ENCODE measurements around the gene IGF2BP3. TPM values are rescaled to one million over a fixed set of nuclear protein-coding genes. Genes with fewer than 3 reads are reported as not detected.

IGF2BP3 gene
- total and polyA plus RNA-seq, 10 of the 15 experiments (the other 5 are each of a cell fraction or from before 2014, with no cell fraction given), result 4.6 to 61.2 (median 36.9) TPM

GRCh38 chr7:23469150-23469960 lies 936 bp downstream of the IGF2BP3 start:
- FAIRE-seq (no peak), DNase-seq (ENCODE audit: low read depth, low spot score) (no peak), ATAC-seq (peak; percentile 7)
- H3K4me1 ChIP-seq (ENCODE audit: control insufficient read depth, insufficient read depth, low read length), result peaks cover 7% of the 10 kb centered on the region
- H3K9me3 ChIP-seq (replicated peaks; ENCODE audit: control insufficient read depth, insufficient read depth, low read length), result no peaks in the 10 kb centered on the region
- no TSS peak for BruUV-seq (replicated peaks)
- H3K4me3 ChIP-seq, result peak overlapping the region; percentile 96
- in situ Hi-C loops (cut with MboI) (no loop called here), intact Hi-C loops (cut with micrococcal nuclease; ENCODE audit: unreplicated experiment) (no loop called here)
- peak overlapping the region; percentile 60 for H3K4me2 ChIP-seq (ENCODE audit: control insufficient read depth, insufficient read depth)
- ChIA-PET SMC1A (ENCODE audit: uncharacterized antibody, unreplicated experiment) (interaction anchor here (0.7 to 1.4 kb wide), 4 partner anchors 10 to 111 kb away, joined by 3 to 7 read pairs (median 4); no protein-coding TSS in a partner anchor), POLR2A (interaction anchor here (0.5 to 2.3 kb wide), 9 partner anchors 20 to 132 kb away, joined by 3 to 8 read pairs (median 5); no protein-coding TSS in a partner anchor), RAD21 (ENCODE audit: unreplicated experiment) (interaction anchor here (1.0 to 1.9 kb wide), 4 partner anchors 24 to 111 kb away, joined by 3 to 9 read pairs (median 3); no protein-coding TSS in a partner anchor), CTCF (interaction anchor here (0.8 to 1.2 kb wide), 6 partner anchors 24 to 113 kb away, joined by 3 read pairs; no protein-coding TSS in a partner anchor)
- no peaks in the 10 kb centered on the region for H3K27me3 ChIP-seq (replicated peaks in 1 of 2; ENCODE audit: control insufficient read depth in 2 of 2, insufficient read depth in 2 of 2, low read length in 1 of 2)
- peak overlapping the region; percentile 48 for H2AFZ ChIP-seq (ENCODE audit: control insufficient read depth, low read depth, low read length)
- peak overlapping the region; percentile 96 for H3K9ac ChIP-seq (ENCODE audit: control insufficient read depth, insufficient read depth, low read length)
- H4K20me1 ChIP-seq (ENCODE audit: control insufficient read depth, insufficient read depth), result no peaks in the 10 kb centered on the region
- H3K36me3 ChIP-seq (ENCODE audit: control insufficient read depth in 2 of 2, insufficient read depth in 2 of 2, low read length in 1 of 2), result no peaks in the 10 kb centered on the region
- peaks cover 89% of the 10 kb centered on the region for H3K79me2 ChIP-seq (ENCODE audit: control insufficient read depth, insufficient read depth, low read length)
- 2% methylated on average over 77 of the region's 91 CpGs for WGBS (ENCODE audit: insufficient coverage, insufficient replicate concordance, low lambda C conversion rate, missing lambda C conversion rate)
- peak overlapping the region; percentile 94 for H3K27ac ChIP-seq (ENCODE audit: control insufficient read depth, insufficient read depth)
- no peak for TF ChIP-seq MYB (IDR thresholded peaks at IDR 0.05; ENCODE audit: borderline replicate concordance, low read depth, low read length)
- no peak for TF ChIP-seq E2F8 (IDR thresholded peaks at IDR 0.05; ENCODE audit: low read depth, partially characterized antibody)
- no peak for TF ChIP-seq ZBTB33 (IDR thresholded peaks at IDR 0.05)
- no peak for TF ChIP-seq RAD51 (IDR thresholded peaks at IDR 0.05)
- TF ChIP-seq SMC3 (IDR thresholded peaks at IDR 0.05; ENCODE audit: borderline replicate concordance, low read length), result no peak
- TF ChIP-seq ZNF592 (IDR thresholded peaks at IDR 0.05), result no peak
- TF ChIP-seq JUND (IDR thresholded peaks at IDR 0.05; ENCODE audit: low read depth, low read length), result no peak
- no peak for TF ChIP-seq ZNF622 (IDR thresholded peaks at IDR 0.05)
- no peak for TF ChIP-seq EED (IDR thresholded peaks at IDR 0.05; ENCODE audit: low read depth)
- TF ChIP-seq KDM1A (IDR thresholded peaks at IDR 0.05; ENCODE audit: borderline replicate concordance), result no peak
- TF ChIP-seq IKZF2 (IDR thresholded peaks at IDR 0.05), result no peak
- no peak for TF ChIP-seq JUNB (IDR thresholded peaks at IDR 0.05)
- no peak for TF ChIP-seq ETV6 (conservative IDR thresholded peaks at IDR 0.05 in 1 of 2, IDR thresholded peaks at IDR 0.05 in 1 of 2; ENCODE audit: borderline replicate concordance in 1 of 2, low read depth in 1 of 2)
- no peak for TF ChIP-seq SP1 (IDR thresholded peaks at IDR 0.05; ENCODE audit: low read depth, low read length)

Measured in GM12878 (cell line).